ENCODE results near the gene EDRF1. TPM values are rescaled to one million over a fixed set of nuclear protein-coding genes. Genes with fewer than 3 reads are reported as not detected.

EDRF1 gene
- total RNA-seq, 4 donors from 2014 or later, result 4.3 to 21.2 (median 15.6) TPM

- intact Hi-C loops (cut with DNase I), result no loop called here
- Histone ChIP-seq H3K9me3 (no peaks in the 10 kb centered on the region), H3K4me1 (no peaks in the 10 kb centered on the region), H3K27me3 (peaks cover 0 to 8% (median 0%) of the 10 kb centered on the region in 4 donors), H3K4me3 (no peak overlapping the region), H3K36me3 (peaks cover 0 to 28% (median 0%) of the 10 kb centered on the region in 3 donors), H3K27ac (no peak overlapping the region)
- DNase-seq, result no peak
- WGBS, 2 donors, result 81 to 91% methylated on average over 5 of the region's 5 CpGs
- TF ChIP-seq, protein P1, sequence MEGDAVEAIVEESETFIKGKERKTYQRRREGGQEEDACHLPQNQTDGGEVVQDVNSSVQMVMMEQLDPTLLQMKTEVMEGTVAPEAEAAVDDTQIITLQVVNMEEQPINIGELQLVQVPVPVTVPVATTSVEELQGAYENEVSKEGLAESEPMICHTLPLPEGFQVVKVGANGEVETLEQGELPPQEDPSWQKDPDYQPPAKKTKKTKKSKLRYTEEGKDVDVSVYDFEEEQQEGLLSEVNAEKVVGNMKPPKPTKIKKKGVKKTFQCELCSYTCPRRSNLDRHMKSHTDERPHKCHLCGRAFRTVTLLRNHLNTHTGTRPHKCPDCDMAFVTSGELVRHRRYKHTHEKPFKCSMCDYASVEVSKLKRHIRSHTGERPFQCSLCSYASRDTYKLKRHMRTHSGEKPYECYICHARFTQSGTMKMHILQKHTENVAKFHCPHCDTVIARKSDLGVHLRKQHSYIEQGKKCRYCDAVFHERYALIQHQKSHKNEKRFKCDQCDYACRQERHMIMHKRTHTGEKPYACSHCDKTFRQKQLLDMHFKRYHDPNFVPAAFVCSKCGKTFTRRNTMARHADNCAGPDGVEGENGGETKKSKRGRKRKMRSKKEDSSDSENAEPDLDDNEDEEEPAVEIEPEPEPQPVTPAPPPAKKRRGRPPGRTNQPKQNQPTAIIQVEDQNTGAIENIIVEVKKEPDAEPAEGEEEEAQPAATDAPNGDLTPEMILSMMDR (IDR thresholded peaks at IDR 0.05), result no peak
- TF ChIP-seq POLR2A (IDR thresholded peaks at IDR 0.05), result no peak
These were observed 51.3 kb downstream of the EDRF1 start for GRCh38 chr10:125770844-125771243.

DNA sequence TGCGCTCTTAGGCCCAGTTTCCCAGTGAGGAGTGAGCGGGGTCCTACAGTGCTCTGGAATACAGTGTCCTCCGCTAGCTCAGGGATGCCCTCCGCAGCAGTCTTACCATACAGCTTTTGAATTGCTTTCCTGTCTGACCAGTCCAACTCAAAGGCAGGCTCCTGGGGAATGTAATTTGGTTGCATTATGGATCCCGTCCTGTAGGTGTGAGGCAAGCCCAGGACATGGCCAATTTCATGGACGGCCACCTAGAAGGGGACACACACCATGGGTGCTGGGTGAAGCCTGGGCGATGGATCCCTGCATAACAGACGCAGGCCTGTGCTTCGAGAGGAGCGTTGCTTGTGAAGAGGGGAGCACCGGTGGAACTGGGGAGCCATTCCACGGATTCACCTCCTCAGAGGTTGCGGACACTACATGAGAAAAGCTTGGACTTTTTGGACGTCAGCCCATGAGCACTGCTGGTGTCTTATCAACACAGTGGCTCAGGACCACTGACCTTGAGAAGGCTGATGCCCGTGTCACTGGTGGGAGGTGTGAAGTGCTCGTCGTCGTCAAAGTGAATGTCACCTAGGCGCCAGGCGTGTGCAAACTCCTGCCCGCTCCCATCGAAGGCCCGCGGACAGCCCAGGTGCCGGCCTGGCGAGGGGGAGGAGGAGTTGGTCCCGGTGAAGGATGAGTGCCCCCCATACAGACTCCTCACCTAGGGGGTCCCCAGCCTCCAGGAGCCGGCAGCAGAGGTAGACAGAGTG lies 52.8 kb downstream of the EDRF1 start:
- intact Hi-C loops (cut with DNase I), result no loop called here
- TF ChIP-seq POLR2A (IDR thresholded peaks at IDR 0.05), result no peak
- TF ChIP-seq, protein P1 (IDR thresholded peaks at IDR 0.05), result no peak
- no peaks in the 10 kb centered on the region for H3K4me1 ChIP-seq
- H3K27me3 ChIP-seq, result peaks cover 0 to 8% (median 0%) of the 10 kb centered on the region in 4 donors
- H3K4me3 ChIP-seq, result no peak overlapping the region
- H3K27ac ChIP-seq, result no peak overlapping the region
- WGBS, 2 donors, result 88% methylated on average over 12 of the region's 28 CpGs; no CpG with 5 or more reads in 1 of the 2 donors
- no peaks in the 10 kb centered on the region for H3K9me3 ChIP-seq
- no peak for DNase-seq
- H3K36me3 ChIP-seq, result peaks cover 0 to 15% (median 0%) of the 10 kb centered on the region in 3 donors

DNA sequence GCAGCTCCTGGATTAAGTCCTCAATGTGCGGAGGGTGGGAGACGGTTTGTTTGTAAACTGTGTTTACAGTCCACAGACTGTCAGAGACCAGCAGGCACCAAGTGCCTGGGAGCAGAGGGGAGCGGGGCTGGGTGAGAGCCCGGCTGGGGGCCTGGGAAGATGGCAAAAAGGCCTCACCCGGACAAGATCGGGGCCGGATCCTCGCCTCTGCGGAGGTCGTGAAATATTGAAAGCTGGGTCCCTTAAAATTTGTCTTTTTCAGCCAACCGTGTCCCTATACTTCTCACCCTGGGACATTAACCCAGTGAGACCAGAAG lies 53.3 kb downstream of the EDRF1 start:
- WGBS, 2 donors, result 82 to 89% methylated on average over 3 to 10 of the region's 11 CpGs
- H3K4me3 ChIP-seq, result no peak overlapping the region
- H3K4me1 ChIP-seq, result no peaks in the 10 kb centered on the region
- peaks cover 0 to 9% (median 0%) of the 10 kb centered on the region in 3 donors for H3K36me3 ChIP-seq
- no peak for DNase-seq
- intact Hi-C loops (cut with DNase I), result no loop called here
- no peak overlapping the region for H3K27ac ChIP-seq
- no peak for TF ChIP-seq POLR2A (IDR thresholded peaks at IDR 0.05)
- TF ChIP-seq, protein P1 (IDR thresholded peaks at IDR 0.05), result no peak
- peaks cover 0 to 8% (median 0%) of the 10 kb centered on the region in 4 donors for H3K27me3 ChIP-seq
- H3K9me3 ChIP-seq, result no peaks in the 10 kb centered on the region

DNA sequence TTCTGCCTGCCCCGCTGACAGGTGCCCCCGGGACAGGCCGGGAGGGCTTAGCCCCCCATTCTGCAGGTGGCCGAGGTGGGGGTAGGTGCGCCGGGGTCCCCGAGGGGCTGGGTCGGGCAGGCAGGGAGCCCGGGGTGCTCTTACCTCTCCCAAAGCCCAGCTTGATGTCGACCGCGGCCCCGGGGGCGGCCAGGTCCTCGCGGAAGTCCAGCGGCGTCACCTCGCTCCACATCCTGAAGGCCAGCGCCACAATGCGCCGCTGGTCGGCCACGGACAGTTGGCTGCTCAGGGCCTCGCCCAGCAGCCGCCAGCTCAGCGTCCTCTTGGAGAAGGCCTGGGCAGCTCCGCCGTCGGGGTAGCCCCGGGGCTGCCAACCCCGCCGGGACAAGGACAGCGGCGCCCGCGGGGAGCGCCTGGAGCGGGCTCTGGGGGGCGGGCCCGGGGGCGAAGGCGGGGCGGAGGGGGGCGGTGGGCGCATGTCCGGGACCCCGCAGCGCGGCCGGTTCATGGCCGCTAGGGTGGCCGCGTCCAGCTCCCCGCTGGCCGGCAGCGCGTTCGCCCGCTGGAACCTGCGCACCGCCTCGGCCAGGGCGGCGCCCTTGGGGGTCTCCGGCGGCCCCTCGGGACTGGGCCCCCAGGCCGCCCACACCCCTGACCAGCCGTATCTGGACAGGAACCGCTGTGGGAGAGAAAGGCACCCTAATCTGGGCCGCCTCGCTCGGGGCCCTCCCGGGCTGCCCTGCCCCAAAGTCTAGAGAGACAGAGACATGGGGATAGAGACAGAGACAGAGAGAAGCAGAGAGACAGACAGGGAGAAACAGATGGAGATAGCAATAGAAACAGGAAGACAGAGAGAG lies 54.4 kb downstream of the EDRF1 start:
- H3K36me3 ChIP-seq, result peaks cover 0 to 7% (median 0%) of the 10 kb centered on the region in 3 donors
- 76 to 95% methylated on average over 10 to 15 of the region's 75 CpGs for WGBS, 2 donors
- H3K4me3 ChIP-seq, result no peak overlapping the region
- H3K27ac ChIP-seq, result no peak overlapping the region
- H3K4me1 ChIP-seq, result no peaks in the 10 kb centered on the region
- H3K9me3 ChIP-seq, result no peaks in the 10 kb centered on the region
- peaks cover 0 to 8% (median 0%) of the 10 kb centered on the region in 4 donors for H3K27me3 ChIP-seq
- intact Hi-C loops (cut with DNase I), result no loop called here
- DNase-seq, result no peak
- no peak for TF ChIP-seq POLR2A (IDR thresholded peaks at IDR 0.05)
- TF ChIP-seq, protein P1 (IDR thresholded peaks at IDR 0.05), result no peak

All from esophagus squamous epithelium (tissue), 5 donors.